Calu3 (cell line): ENCODE data around the gene TMEM238. TPM values are rescaled to one million over a fixed set of nuclear protein-coding genes. Genes with fewer than 3 reads are reported as not detected.

Source experiments
- BruUV-seq: library from RNA; stranded (reverse); fragments of 400-500 nt; replicated peaks from 2 replicates; lab custom pipeline; 2021; lab: Mats Ljungman, UMichigan
- CTCF ChIA-PET: fragments of 300-600 bp; sonication (Branson Sonifier 250); formaldehyde crosslinking; loops from one replicate; lab custom pipeline; 2022; ENCODE audit warnings: antibody characterized with exemption; lab: Charles Lee
- DNase-seq: peaks from one replicate; pipeline ENCODE4 v3.0.0; 2022
- H3K27ac Mint-ChIP-seq: one replicate; pipeline ENCODE4 v1.8.0; 2022; ENCODE audit warnings: mixed read lengths; ENCODE audit not compliant: unreplicated experiment
- H3K27me3 Mint-ChIP-seq: one replicate; pipeline ENCODE4 v1.8.0; 2022; ENCODE audit warnings: mixed read lengths; ENCODE audit not compliant: unreplicated experiment
- H3K36me3 Mint-ChIP-seq: one replicate; pipeline ENCODE4 v1.8.0; 2022; ENCODE audit warnings: mild to moderate bottlenecking, moderate library complexity, mixed read lengths; ENCODE audit not compliant: insufficient read depth, unreplicated experiment
- H3K4me1 Mint-ChIP-seq: one replicate; pipeline ENCODE4 v1.8.0; 2022; ENCODE audit warnings: mild to moderate bottlenecking, low read depth, mixed read lengths; ENCODE audit not compliant: unreplicated experiment
- H3K4me3 Mint-ChIP-seq: one replicate; pipeline ENCODE4 v1.8.0; 2022; ENCODE audit warnings: mild to moderate bottlenecking, low read depth, moderate library complexity, mixed read lengths; ENCODE audit not compliant: unreplicated experiment
- H3K9me3 Mint-ChIP-seq: one replicate; pipeline ENCODE4 v1.8.0; 2022; ENCODE audit warnings: low read depth, mixed read lengths; ENCODE audit not compliant: unreplicated experiment
- CTCF ChIP-seq: fragments of 200-600 bp; IDR thresholded peaks from one replicate; pipeline ENCODE4 v1.8.0; 2022; ENCODE audit warnings: antibody characterized with exemption; ENCODE audit not compliant: unreplicated experiment
- intact Hi-C: fragments of 100-400 bp; cut with micrococcal nuclease; formaldehyde crosslinking; loops from one replicate; pipeline ENCODE4 v1.10.0; 2022; ENCODE audit not compliant: unreplicated experiment
- total RNA-seq: library from RNA; stranded (reverse); gene quantifications from 2 replicates; pipeline ENCODE4 v1.2.3, GENCODE V29; 2022

Gene TMEM238
- total RNA-seq, 1 experiment from 2014 or later = 38.8 TPM

GRCh38 chr19:55350620-55351315 lies 33.3 kb downstream of the TMEM238 start:
- no peak for TF ChIP-seq CTCF
- Mint-ChIP-seq H3K4me3 (no peak overlapping the region), H3K27me3 (peaks cover 49% of the 10 kb centered on the region), H3K4me1 (peaks cover 35% of the 10 kb centered on the region), H3K36me3 (peaks cover 33% of the 10 kb centered on the region), H3K9me3 (no peaks in the 10 kb centered on the region), H3K27ac (no peak overlapping the region)
- intact Hi-C loops = no loop called here
- BruUV-seq = no TSS peak
- CTCF ChIA-PET = interaction anchor here (1.5 to 3.1 kb wide), 2 partner anchors 12 to 22 kb away, joined by 3 to 13 read pairs; partner anchors contain the start of gene KMT5C
- DNase-seq = no peak

- DNase-seq = no peak
- BruUV-seq = no TSS peak
- CTCF ChIA-PET = interaction anchor here (1.3 kb wide), 1 partner anchor 9 kb away, joined by 3 read pairs; no protein-coding TSS in a partner anchor
- Mint-ChIP-seq H3K27ac (no peak overlapping the region), H3K9me3 (no peaks in the 10 kb centered on the region), H3K27me3 (peaks cover 28% of the 10 kb centered on the region), H3K4me3 (no peak overlapping the region), H3K4me1 (peaks cover 45% of the 10 kb centered on the region), H3K36me3 (peaks cover 28% of the 10 kb centered on the region)
- no peak for TF ChIP-seq CTCF
- intact Hi-C loops = no loop called here
Observed at GRCh38 chr19:55348317-55349034, 35.6 kb downstream of the TMEM238 start.

GRCh38 chr19:55347442-55348009 lies 36.6 kb downstream of the TMEM238 start:
- CTCF ChIA-PET = no interaction called here
- H3K4me1 Mint-ChIP-seq = peaks cover 36% of the 10 kb centered on the region
- H3K9me3 Mint-ChIP-seq = no peaks in the 10 kb centered on the region
- H3K4me3 Mint-ChIP-seq = no peak overlapping the region
- H3K27me3 Mint-ChIP-seq = peaks cover 19% of the 10 kb centered on the region
- no TSS peak for BruUV-seq
- TF ChIP-seq CTCF = no peak
- H3K27ac Mint-ChIP-seq = no peak overlapping the region
- intact Hi-C loops = no loop called here
- peaks cover 25% of the 10 kb centered on the region for H3K36me3 Mint-ChIP-seq
- no peak for DNase-seq

DNA sequence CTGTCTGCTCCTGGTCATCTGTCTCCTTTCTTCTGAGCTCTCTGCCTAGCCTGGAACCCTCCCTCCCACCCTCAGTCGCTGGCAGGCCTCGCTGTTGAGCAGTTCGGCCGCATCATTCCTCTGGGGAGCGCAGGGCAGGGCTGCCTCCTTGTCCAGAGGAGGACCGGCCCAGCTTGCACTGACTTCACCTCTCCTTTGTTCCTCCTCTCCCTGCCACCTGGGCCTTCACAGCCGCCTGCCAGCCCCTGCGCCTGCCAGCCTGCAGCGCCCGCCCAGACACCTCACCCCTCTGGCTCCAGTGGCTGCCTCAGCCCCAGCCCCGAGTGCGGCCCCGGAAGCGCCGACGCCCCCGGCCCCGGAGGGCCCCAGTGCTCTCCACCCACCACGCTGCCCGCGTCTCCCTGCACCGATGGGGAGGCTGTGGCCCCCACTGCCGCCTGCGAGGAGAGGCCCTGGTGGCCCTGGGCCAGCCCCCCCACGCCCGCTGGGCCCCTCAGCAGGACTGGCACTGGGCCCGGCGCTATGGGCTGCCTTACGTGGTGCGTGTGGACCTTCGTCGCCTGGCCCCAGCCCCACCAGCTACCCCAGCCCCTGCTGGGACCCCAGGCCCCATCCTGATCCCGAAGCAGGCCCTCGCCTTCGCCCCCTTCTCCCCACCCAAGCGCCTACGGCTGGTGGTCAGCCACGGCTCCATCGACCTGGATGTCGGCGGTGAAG lies 37.2 kb downstream of the TMEM238 start:
- BruUV-seq = no TSS peak
- no peak for TF ChIP-seq CTCF
- Mint-ChIP-seq H3K9me3 (no peaks in the 10 kb centered on the region), H3K4me1 (peaks cover 30% of the 10 kb centered on the region), H3K27me3 (peaks cover 12% of the 10 kb centered on the region), H3K36me3 (peaks cover 30% of the 10 kb centered on the region), H3K27ac (no peak overlapping the region), H3K4me3 (no peak overlapping the region)
- CTCF ChIA-PET = interaction anchor here (0.7 kb wide), 1 partner anchor 73 kb away, joined by 4 read pairs; no protein-coding TSS in a partner anchor
- DNase-seq = no peak
- intact Hi-C loops = no loop called here
